HG03432 (cell line): ENCODE results near the gene PSMD8.

ENCODE experiments used
- ATAC-seq: cut with Tn5 transposase; IDR thresholded peaks from one replicate; pipeline ENCODE4 v1.9.1; 2021; ENCODE audit warnings: mild to moderate bottlenecking, moderate library complexity; ENCODE audit not compliant: unreplicated experiment

The PSMD8 gene

DNA sequence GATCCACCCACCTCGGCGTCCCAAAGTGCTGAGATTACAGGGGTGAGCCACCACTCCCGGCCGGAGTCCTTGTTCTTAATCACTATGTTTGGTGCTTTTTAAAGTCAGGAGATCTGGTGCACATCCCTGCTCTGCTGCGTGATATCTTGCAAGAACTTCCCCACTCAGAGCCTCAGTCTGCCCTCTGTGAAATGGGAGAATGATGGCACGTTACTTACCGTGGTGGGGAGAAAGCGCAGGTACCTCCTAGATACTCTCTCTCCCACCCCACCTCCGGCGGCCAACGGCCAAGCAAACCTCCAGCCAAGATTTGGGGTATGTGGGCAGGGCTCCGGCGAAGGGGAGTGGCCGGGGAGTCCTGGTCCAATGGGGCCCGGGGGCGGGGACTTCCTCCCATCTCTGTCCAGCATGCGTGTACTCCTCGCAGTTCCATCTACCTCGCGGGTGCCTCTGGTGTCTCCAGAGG is 58.9 kb downstream of the PSMD8 start, which contains the start of gene RYR1:
Gene RYR1, plus strand, starts transcription at position 424 of the 466 bp plus-strand sequence. CDS start 139 bp downstream, outside the sequence.
- ATAC-seq, result no peak
